A673 (cell line): Measurements from ENCODE around the gene NSD2.

Experiments
- CTCF ChIP-seq: fragments of 300-800, 200-600 bp; sonication (generic); conservative IDR thresholded peaks from 2 replicates; pipeline ENCODE4 v1.5.1; 2017; ENCODE audit warnings: low read depth, mild to moderate bottlenecking, antibody characterized with exemption, low read length, moderate library complexity, mixed read lengths
- EZH2 ChIP-seq: fragments of 200-600 bp; sonication (generic); IDR thresholded peaks from 2 replicates; pipeline ENCODE4 v1.6.1; 2017; ENCODE audit warnings: borderline replicate concordance, low read depth, mild to moderate bottlenecking, mixed read lengths, antibody characterized with exemption, low read length; ENCODE audit not compliant: poor library complexity, severe bottlenecking

- TF ChIP-seq CTCF (no peak), EZH2 (no peak)
Measured at GRCh38 chr4:1971456-1972200, 100.4 kb downstream of the NSD2 start.
